MM.1S (cell line): ENCODE data around the gene VAMP3.

ENCODE experiments used
- DNase-seq: peaks from one replicate; pipeline ENCODE4 v3.0.0-alpha.2; 2015
- H2AFZ ChIP-seq: fragments of 300-600 bp; sonication (generic); 2 replicates; pipeline ENCODE4 v1.6.0; 2016; ENCODE audit warnings: antibody characterized with exemption, low read length
- H3F3A ChIP-seq: fragments of 300-600 bp; sonication (generic); 2 replicates; pipeline ENCODE4 v1.6.1; 2016; ENCODE audit warnings: mild to moderate bottlenecking, antibody characterized with exemption, low read length, moderate library complexity, mixed read lengths; ENCODE audit not compliant: insufficient read depth
- H3K27ac ChIP-seq: fragments of 300-600 bp; sonication (generic); 2 replicates; pipeline ENCODE4 v1.5.1; 2016; ENCODE audit warnings: mild to moderate bottlenecking, low read length
- H3K27me3 ChIP-seq: fragments of 300-600 bp; sonication (generic); replicated peaks from 2 replicates; pipeline ENCODE4 v1.6.0; 2016; ENCODE audit warnings: low read length; ENCODE audit not compliant: insufficient read depth
- H3K36me3 ChIP-seq: fragments of 300-600 bp; sonication (generic); replicated peaks from 2 replicates; pipeline ENCODE4 v1.6.1; 2016; ENCODE audit warnings: mild to moderate bottlenecking, low read length, mixed read lengths; ENCODE audit not compliant: insufficient read depth
- H3K4me1 ChIP-seq: fragments of 300-600 bp; sonication (generic); 2 replicates; pipeline ENCODE4 v1.6.1; 2016; ENCODE audit warnings: low read length, mixed read lengths
- H3K4me2 ChIP-seq: fragments of 300-600 bp; sonication (generic); 2 replicates; pipeline ENCODE4 v1.6.0; 2016; ENCODE audit warnings: low read depth, low read length
- H3K4me3 ChIP-seq: fragments of 300-600 bp; sonication (generic); 2 replicates; pipeline ENCODE4 v1.5.1; 2016; ENCODE audit warnings: low read length, mixed read lengths
- H3K79me2 ChIP-seq: fragments of 300-600 bp; sonication (generic); 2 replicates; pipeline ENCODE4 v1.6.1; 2016; ENCODE audit warnings: mixed run types, low read length, mixed read lengths
- H3K9ac ChIP-seq: fragments of 300-600 bp; sonication (generic); 2 replicates; pipeline ENCODE4 v1.6.1; 2016; ENCODE audit warnings: low read length, mixed read lengths
- H3K9me2 ChIP-seq: fragments of 300-600 bp; sonication (generic); replicated peaks from 2 replicates; pipeline ENCODE4 v1.6.1; 2016; ENCODE audit warnings: mild to moderate bottlenecking, low read length, mixed read lengths; ENCODE audit not compliant: insufficient read depth
- H3K9me3 ChIP-seq: fragments of 300-600 bp; sonication (generic); replicated peaks from 2 replicates; pipeline ENCODE4 v1.6.1; 2016; ENCODE audit warnings: mild to moderate bottlenecking, low read length, mixed read lengths; ENCODE audit not compliant: insufficient read depth
- H4K20me1 ChIP-seq: fragments of 300-600 bp; sonication (generic); 2 replicates; pipeline ENCODE4 v1.6.1; 2016; ENCODE audit warnings: mild to moderate bottlenecking, low read length, moderate library complexity, mixed read lengths; ENCODE audit not compliant: insufficient read depth
- EZH2 ChIP-seq: fragments of 300-600 bp; sonication (generic); optimal IDR thresholded peaks from 2 replicates; pipeline ENCODE3; 2017; ENCODE audit warnings: low read depth, mild to moderate bottlenecking, antibody characterized with exemption, low read length, mixed read lengths
- EZH2phosphoT487 ChIP-seq: fragments of 300-600 bp; sonication (generic); IDR thresholded peaks from 2 replicates; pipeline ENCODE4 v1.6.1; 2018; ENCODE audit warnings: antibody characterized with exemption, low read length
- TF ChIP-seq, protein P1 (sequence below): fragments of 300-600 bp; sonication (generic); IDR thresholded peaks from 2 replicates; pipeline ENCODE4 v1.5.1; 2016; ENCODE audit warnings: antibody characterized with exemption, low read length, mixed read lengths

The VAMP3 gene

DNA sequence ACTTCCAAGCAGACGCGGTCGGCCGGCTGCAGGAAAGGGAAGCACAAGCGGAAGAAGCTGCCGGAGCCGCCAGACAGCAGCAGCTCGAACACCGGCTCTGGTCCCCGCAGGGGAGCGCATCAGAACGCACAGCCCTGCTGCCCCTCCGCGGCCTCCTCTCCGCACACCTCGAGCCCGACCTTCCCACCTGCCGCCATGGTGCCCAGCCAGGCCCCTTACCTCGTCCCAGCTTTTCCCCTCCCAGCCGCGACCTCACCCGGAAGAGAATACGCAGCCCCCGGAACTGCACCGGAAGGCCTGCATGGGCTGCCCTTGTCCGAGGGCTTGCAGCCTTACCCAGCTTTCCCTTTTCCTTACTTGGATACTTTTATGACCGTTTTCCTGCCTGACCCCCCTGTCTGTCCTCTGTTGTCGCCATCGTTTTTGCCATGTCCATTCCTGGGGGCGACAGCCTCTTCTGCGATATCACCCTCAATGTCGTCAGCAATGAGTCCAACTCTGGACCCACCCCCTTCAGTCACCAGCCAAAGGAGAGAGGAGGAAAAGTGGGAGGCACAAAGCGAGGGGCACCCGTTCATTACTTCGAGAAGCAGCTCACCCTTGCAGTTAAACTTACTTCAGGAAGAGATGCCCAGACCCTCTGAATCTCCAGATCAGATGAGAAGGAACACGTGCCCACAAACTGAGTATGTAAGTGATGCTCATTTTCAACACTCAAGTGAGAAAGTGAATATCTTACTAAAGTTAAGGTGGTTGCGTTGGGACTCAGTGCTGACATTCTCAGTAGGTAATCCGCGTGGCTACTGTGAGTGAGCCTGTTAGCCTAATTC is 56.2 kb downstream of the VAMP3 start:
- no peaks in the 10 kb centered on the region for H3F3A ChIP-seq
- no peaks in the 10 kb centered on the region for H4K20me1 ChIP-seq
- peaks cover 21% of the 10 kb centered on the region for H3K4me1 ChIP-seq
- no peak overlapping the region for H3K4me2 ChIP-seq
- DNase-seq, result no peak
- H3K9me2 ChIP-seq, result no peaks in the 10 kb centered on the region
- H3K79me2 ChIP-seq, result no peaks in the 10 kb centered on the region
- TF ChIP-seq EZH2phosphoT487 (no peak), EZH2 (no peak)
- TF ChIP-seq, protein P1, sequence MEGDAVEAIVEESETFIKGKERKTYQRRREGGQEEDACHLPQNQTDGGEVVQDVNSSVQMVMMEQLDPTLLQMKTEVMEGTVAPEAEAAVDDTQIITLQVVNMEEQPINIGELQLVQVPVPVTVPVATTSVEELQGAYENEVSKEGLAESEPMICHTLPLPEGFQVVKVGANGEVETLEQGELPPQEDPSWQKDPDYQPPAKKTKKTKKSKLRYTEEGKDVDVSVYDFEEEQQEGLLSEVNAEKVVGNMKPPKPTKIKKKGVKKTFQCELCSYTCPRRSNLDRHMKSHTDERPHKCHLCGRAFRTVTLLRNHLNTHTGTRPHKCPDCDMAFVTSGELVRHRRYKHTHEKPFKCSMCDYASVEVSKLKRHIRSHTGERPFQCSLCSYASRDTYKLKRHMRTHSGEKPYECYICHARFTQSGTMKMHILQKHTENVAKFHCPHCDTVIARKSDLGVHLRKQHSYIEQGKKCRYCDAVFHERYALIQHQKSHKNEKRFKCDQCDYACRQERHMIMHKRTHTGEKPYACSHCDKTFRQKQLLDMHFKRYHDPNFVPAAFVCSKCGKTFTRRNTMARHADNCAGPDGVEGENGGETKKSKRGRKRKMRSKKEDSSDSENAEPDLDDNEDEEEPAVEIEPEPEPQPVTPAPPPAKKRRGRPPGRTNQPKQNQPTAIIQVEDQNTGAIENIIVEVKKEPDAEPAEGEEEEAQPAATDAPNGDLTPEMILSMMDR, result no peak
- no peak overlapping the region for H2AFZ ChIP-seq
- peaks cover 12% of the 10 kb centered on the region; the same call in 1 of the 2 replicates for H3K27me3 ChIP-seq
- H3K9ac ChIP-seq, result no peak overlapping the region
- H3K4me3 ChIP-seq, result no peak overlapping the region
- no peaks in the 10 kb centered on the region for H3K9me3 ChIP-seq
- H3K27ac ChIP-seq, result no peak overlapping the region
- H3K36me3 ChIP-seq, result no peaks in the 10 kb centered on the region
